Measurements from ENCODE around the gene CEBPG.

The CEBPG gene

GRCh38 chr19:33412601-33413425 lies 39.3 kb downstream of the CEBPG start:
- Histone ChIP-seq H3K9me3 (ENCODE audit: low read length) (no peaks in the 10 kb centered on the region), H3K4me1 (ENCODE audit: insufficient read depth, low read length) (no peaks in the 10 kb centered on the region), H2AFZ (ENCODE audit: low read depth, low read length) (no peak overlapping the region), H3K36me3 (ENCODE audit: insufficient read depth, low read length) (no peaks in the 10 kb centered on the region), H3K27me3 (ENCODE audit: insufficient read depth, low read length) (no peaks in the 10 kb centered on the region), H3K4me3 (ENCODE audit: low read length) (no peak overlapping the region)

GRCh38 chr19:33413426-33413725 lies 39.9 kb downstream of the CEBPG start:
- H3K36me3 ChIP-seq (ENCODE audit: insufficient read depth, low read length), result no peaks in the 10 kb centered on the region
- H3K4me1 ChIP-seq (ENCODE audit: insufficient read depth, low read length), result no peaks in the 10 kb centered on the region
- H3K9me3 ChIP-seq (ENCODE audit: low read length), result no peaks in the 10 kb centered on the region
- no peak overlapping the region for H3K4me3 ChIP-seq (ENCODE audit: low read length)
- H2AFZ ChIP-seq (ENCODE audit: low read depth, low read length), result no peak overlapping the region
- H3K27me3 ChIP-seq (ENCODE audit: insufficient read depth, low read length), result no peaks in the 10 kb centered on the region

GRCh38 chr19:33413868-33414666 lies 40.6 kb downstream of the CEBPG start:
- H3K36me3 ChIP-seq (ENCODE audit: insufficient read depth, low read length), result no peaks in the 10 kb centered on the region
- H3K9me3 ChIP-seq (ENCODE audit: low read length), result no peaks in the 10 kb centered on the region
- H3K4me3 ChIP-seq (ENCODE audit: low read length), result no peak overlapping the region
- H3K27me3 ChIP-seq (ENCODE audit: insufficient read depth, low read length), result no peaks in the 10 kb centered on the region
- H2AFZ ChIP-seq (ENCODE audit: low read depth, low read length), result no peak overlapping the region
- peaks cover 5% of the 10 kb centered on the region for H3K4me1 ChIP-seq (ENCODE audit: insufficient read depth, low read length)

- H3K4me1 ChIP-seq (ENCODE audit: insufficient read depth, low read length), result peaks cover 13% of the 10 kb centered on the region
- H2AFZ ChIP-seq (ENCODE audit: low read depth, low read length), result no peak overlapping the region
- no peaks in the 10 kb centered on the region for H3K27me3 ChIP-seq (ENCODE audit: insufficient read depth, low read length)
- no peaks in the 10 kb centered on the region for H3K36me3 ChIP-seq (ENCODE audit: insufficient read depth, low read length)
- no peak overlapping the region for H3K4me3 ChIP-seq (ENCODE audit: low read length)
- no peaks in the 10 kb centered on the region for H3K9me3 ChIP-seq (ENCODE audit: low read length)
These were observed 41.4 kb downstream of the CEBPG start for GRCh38 chr19:33414667-33415605.

GRCh38 chr19:33416307-33417215 lies 43.1 kb downstream of the CEBPG start:
- H3K36me3 ChIP-seq (ENCODE audit: insufficient read depth, low read length), result no peaks in the 10 kb centered on the region
- no peaks in the 10 kb centered on the region for H3K27me3 ChIP-seq (ENCODE audit: insufficient read depth, low read length)
- peaks cover 14% of the 10 kb centered on the region for H3K4me1 ChIP-seq (ENCODE audit: insufficient read depth, low read length)
- no peaks in the 10 kb centered on the region for H3K9me3 ChIP-seq (ENCODE audit: low read length)
- H3K4me3 ChIP-seq (ENCODE audit: low read length), result no peak overlapping the region
- no peak overlapping the region for H2AFZ ChIP-seq (ENCODE audit: low read depth, low read length)

GRCh38 chr19:33417751-33418150 lies 44.2 kb downstream of the CEBPG start:
- H3K4me3 ChIP-seq (ENCODE audit: low read length), result no peak overlapping the region
- H3K4me1 ChIP-seq (ENCODE audit: insufficient read depth, low read length), result peaks cover 14% of the 10 kb centered on the region
- H2AFZ ChIP-seq (ENCODE audit: low read depth, low read length), result no peak overlapping the region
- no peaks in the 10 kb centered on the region for H3K36me3 ChIP-seq (ENCODE audit: insufficient read depth, low read length)
- H3K9me3 ChIP-seq (ENCODE audit: low read length), result no peaks in the 10 kb centered on the region
- H3K27me3 ChIP-seq (ENCODE audit: insufficient read depth, low read length), result no peaks in the 10 kb centered on the region

GRCh38 chr19:33418461-33418860 lies 45.0 kb downstream of the CEBPG start:
- peaks cover 14% of the 10 kb centered on the region for H3K4me1 ChIP-seq (ENCODE audit: insufficient read depth, low read length)
- H3K9me3 ChIP-seq (ENCODE audit: low read length), result no peaks in the 10 kb centered on the region
- H2AFZ ChIP-seq (ENCODE audit: low read depth, low read length), result no peak overlapping the region
- H3K36me3 ChIP-seq (ENCODE audit: insufficient read depth, low read length), result no peaks in the 10 kb centered on the region
- no peaks in the 10 kb centered on the region for H3K27me3 ChIP-seq (ENCODE audit: insufficient read depth, low read length)
- no peak overlapping the region for H3K4me3 ChIP-seq (ENCODE audit: low read length)

GRCh38 chr19:33418871-33419787 lies 45.6 kb downstream of the CEBPG start:
- Histone ChIP-seq H2AFZ (ENCODE audit: low read depth, low read length) (no peak overlapping the region), H3K9me3 (ENCODE audit: low read length) (no peaks in the 10 kb centered on the region), H3K36me3 (ENCODE audit: insufficient read depth, low read length) (no peaks in the 10 kb centered on the region), H3K27me3 (ENCODE audit: insufficient read depth, low read length) (no peaks in the 10 kb centered on the region), H3K4me1 (ENCODE audit: insufficient read depth, low read length) (peaks cover 14% of the 10 kb centered on the region), H3K4me3 (ENCODE audit: low read length) (no peak overlapping the region)

- Histone ChIP-seq H3K4me3 (ENCODE audit: low read length) (no peak overlapping the region), H3K36me3 (ENCODE audit: insufficient read depth, low read length) (no peaks in the 10 kb centered on the region), H3K27me3 (ENCODE audit: insufficient read depth, low read length) (no peaks in the 10 kb centered on the region), H2AFZ (ENCODE audit: low read depth, low read length) (no peak overlapping the region), H3K4me1 (ENCODE audit: insufficient read depth, low read length) (peaks cover 14% of the 10 kb centered on the region), H3K9me3 (ENCODE audit: low read length) (no peaks in the 10 kb centered on the region)
These were observed 46.2 kb downstream of the CEBPG start for GRCh38 chr19:33419788-33420130.

GRCh38 chr19:33420821-33421220 lies 47.3 kb downstream of the CEBPG start:
- H3K36me3 ChIP-seq (ENCODE audit: insufficient read depth, low read length), result no peaks in the 10 kb centered on the region
- H3K9me3 ChIP-seq (ENCODE audit: low read length), result no peaks in the 10 kb centered on the region
- H2AFZ ChIP-seq (ENCODE audit: low read depth, low read length), result no peak overlapping the region
- H3K4me3 ChIP-seq (ENCODE audit: low read length), result no peak overlapping the region
- H3K27me3 ChIP-seq (ENCODE audit: insufficient read depth, low read length), result no peaks in the 10 kb centered on the region
- peaks cover 14% of the 10 kb centered on the region for H3K4me1 ChIP-seq (ENCODE audit: insufficient read depth, low read length)

- no peaks in the 10 kb centered on the region for H3K27me3 ChIP-seq (ENCODE audit: insufficient read depth, low read length)
- no peak overlapping the region for H2AFZ ChIP-seq (ENCODE audit: low read depth, low read length)
- H3K4me3 ChIP-seq (ENCODE audit: low read length), result no peak overlapping the region
- peaks cover 14% of the 10 kb centered on the region for H3K4me1 ChIP-seq (ENCODE audit: insufficient read depth, low read length)
- H3K36me3 ChIP-seq (ENCODE audit: insufficient read depth, low read length), result no peaks in the 10 kb centered on the region
- H3K9me3 ChIP-seq (ENCODE audit: low read length), result no peaks in the 10 kb centered on the region
These were observed 47.9 kb downstream of the CEBPG start for GRCh38 chr19:33421368-33421767.
